ENCODE measurements around the gene TTLL6.

The TTLL6 gene

DNA sequence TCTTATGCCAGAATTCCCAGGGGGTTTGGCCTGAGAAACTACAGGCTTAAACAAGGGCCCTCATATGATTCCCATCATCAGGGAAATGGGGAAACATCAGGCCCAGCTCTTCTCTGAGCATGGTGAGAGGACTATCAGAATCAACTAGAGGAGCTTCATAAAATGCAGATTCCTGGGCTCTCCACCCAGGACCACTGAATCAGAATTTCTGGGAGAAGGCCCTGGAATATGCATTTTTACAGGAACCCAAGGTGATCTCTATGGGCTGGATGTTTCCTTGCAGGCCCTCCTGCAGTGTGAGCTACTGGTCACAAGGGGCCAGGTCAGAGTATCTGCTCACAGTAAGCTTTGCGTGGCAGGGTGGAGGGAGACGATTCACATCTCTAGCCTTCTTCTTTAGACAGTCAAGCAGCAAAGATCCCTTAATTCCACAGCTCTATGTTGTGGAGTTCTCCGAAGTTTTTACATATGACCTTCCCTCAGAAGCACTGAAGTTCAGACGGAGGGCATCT lies 49.7 kb downstream of the TTLL6 start:
- in situ Hi-C loops (cut with MboI; ENCODE audit: low sequenced_read_pairs): no loop called here

DNA sequence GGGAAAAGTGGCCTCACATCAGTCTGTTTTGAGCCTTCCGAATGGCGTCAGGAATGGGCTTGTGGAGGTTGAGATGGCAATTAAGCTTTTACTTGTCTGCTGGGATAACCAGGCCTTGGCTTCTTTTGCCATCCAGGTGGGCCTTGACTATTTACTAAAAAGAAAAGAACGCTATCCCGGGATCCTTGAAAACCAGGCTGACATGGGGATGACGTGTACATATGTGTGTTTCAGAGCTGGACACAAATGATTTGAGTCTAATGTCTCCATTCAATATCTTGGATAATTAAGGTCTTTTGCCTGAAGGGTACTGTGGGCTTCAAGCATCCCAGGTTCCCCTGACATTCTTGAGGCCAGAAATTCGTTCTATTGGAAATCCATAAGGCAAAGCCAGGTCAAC lies 55.9 kb downstream of the TTLL6 start:
- in situ Hi-C loops (cut with MboI; ENCODE audit: low sequenced_read_pairs): no loop called here

DNA sequence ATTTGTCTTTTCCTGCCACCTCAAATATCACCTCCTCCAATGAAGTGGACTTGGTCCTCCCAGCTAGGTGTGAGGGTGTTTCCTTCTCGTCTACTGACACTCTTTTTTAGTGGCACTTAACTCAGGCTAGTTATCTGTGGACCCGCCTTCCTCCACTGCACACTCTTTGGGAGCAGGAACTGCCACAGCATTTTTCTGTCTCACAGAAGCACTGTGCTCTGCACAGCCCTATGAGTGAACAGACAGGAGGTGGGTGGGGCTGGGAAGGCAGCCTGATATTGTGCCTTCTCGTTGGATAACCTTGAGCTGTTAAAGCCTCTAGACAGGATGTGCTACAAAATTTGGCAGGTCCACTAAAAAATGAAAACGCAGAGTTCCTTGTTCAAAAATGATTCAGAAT lies 56.6 kb downstream of the TTLL6 start:
- in situ Hi-C loops (cut with MboI; ENCODE audit: low sequenced_read_pairs): no loop called here

DNA sequence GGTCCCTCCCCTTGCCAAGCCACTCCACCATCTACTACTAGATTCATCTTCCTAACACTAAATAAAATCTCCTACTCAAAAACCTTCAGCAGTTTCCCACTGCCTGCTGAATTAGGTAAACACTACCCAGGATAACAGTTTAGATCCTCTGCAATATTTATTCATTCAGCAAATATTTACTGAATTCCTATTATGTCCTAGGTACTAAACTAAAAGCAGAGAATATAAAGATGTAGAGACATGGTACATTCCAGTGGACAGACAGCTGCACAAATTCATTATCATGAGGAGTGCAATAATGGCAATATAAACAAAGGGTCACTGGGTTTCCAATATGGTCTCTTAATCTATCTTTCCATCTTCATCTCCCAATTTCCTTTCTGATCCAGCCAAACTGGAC lies 57.7 kb downstream of the TTLL6 start:
- in situ Hi-C loops (cut with MboI; ENCODE audit: low sequenced_read_pairs): no loop called here

DNA sequence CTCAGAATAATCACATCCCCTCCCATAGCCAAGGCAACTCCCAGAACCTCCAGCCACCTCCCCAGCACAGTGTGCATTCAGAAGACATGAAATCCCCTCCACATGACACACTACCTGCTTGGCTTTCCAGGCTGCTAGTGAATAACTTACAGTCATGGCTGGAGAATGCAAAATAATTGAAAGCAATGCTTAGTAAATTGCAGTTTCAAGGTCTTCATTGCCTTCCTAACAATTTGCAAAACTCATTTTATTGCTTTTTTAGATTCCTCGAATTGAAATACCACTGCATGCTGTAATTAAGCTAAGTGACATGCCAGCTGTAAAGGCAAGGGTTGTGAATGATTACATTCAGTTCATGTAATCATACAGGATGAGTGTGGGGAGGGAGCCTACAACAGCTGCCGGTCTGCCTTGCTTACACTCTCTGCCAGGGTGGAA lies 59.5 kb downstream of the TTLL6 start:
- in situ Hi-C loops (cut with MboI; ENCODE audit: low sequenced_read_pairs): no loop called here

DNA sequence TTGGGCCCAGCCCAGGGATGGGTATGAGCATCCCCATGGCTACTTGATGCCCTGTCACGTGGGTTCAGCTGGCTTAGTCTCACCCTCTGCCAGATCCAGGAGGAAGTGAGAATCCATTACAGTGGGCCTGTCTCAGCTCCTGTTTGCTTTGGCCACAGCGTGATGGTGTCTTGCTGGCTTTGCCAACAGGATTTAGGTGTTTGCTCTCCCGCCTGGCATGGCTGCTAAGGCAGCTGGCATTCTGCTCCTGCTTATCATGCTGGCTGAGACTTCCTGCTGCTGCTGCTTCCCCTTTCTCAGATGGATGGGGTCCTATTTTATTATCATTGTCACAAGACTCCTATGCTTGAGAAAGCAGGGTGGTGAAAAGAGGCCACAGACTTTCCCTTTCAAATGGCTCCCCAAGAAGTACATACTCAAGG lies 60.2 kb downstream of the TTLL6 start:
- in situ Hi-C loops (cut with MboI; ENCODE audit: low sequenced_read_pairs): no loop called here

DNA sequence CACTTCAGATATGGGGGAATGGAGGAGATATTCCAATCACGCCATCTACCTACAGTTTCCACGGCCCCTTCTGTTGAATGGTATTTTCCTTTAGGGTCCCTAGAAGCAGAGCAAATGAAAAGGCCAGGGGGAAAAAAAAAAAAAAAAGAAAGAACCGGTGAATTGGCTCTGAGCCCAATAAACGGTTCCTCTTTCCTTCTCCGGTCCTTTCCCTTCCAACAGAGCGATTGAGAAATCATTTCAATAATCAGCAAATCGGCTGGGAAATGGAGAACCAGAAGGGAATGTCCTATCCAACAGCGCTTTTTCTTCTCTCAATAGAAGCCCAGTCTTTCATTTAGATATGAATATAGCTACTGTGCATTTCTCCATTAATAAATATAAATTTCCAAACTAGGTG lies 61.7 kb downstream of the TTLL6 start:
- in situ Hi-C loops (cut with MboI; ENCODE audit: low sequenced_read_pairs): no loop called here

DNA sequence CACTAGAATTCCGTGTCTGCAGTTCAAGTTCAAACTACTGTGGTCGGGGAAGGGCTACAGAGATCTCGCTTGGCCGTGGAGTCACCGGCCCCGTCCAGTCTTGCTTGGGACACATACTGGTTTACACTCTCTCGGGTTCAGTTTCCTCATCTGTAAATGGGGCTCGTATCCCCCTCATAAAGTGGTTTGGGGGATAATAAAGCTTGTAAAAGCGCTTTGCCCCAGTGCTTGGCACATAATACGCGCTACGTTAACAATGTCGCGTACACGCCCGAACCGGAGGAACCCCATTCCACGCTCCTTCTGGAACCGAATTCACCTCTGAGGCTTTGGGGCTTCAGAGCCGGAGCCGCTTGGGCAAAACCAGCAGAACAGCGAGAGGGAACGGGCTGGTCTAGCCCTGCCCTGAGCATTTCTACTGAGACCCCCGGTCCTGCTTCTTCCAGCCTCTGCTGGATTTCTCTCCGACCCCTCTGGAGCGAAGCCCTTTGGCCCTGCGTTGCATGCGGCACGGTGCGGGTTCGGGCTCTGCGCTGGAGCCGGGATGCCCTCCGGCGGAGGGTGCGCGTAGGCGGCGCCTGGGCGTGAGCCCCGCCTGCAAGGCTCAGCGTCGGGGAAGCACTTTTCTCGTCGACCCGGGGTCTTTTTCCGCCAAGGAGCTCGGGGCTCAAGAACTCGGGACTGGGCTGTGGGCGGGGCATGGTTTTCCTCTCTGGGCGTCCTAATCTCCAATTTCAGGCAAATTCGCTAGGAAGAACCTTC lies 62.3 kb downstream of the TTLL6 start:
- in situ Hi-C loops (cut with MboI; ENCODE audit: low sequenced_read_pairs): no loop called here

DNA sequence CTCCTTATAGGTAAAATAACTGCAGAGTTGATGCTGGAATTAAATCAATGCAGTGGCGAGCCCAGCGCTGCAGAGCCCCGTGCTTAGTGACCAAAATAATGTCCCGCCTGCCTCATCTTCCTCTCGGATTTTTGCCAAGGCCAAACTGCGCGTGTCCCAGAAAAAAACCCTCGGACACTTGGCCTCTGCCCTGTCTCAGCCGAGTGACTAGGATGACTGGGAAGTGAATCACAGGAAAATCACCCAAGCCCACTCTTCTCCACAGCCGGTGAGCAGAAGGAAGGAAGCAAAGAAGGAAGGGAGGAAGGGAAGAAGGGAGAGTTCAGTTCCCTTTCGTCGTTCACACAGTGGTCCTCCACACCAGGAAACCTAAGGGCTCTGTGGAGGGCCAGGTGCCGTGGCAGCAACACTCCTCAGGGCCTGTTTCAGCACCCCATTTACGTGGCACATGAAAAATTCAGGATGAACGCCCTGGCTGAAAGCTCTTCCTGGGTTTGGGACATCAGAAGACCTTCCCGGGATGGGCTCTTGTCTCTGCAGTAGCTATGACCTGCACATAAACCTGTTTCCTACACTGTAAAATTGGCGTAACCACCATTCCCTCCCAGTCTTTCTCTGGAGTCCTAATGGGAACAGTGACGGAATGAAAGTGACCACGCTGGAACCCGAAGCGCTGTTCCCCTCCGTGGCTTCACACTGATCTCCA lies 63.1 kb downstream of the TTLL6 start:
- in situ Hi-C loops (cut with MboI; ENCODE audit: low sequenced_read_pairs): no loop called here

DNA sequence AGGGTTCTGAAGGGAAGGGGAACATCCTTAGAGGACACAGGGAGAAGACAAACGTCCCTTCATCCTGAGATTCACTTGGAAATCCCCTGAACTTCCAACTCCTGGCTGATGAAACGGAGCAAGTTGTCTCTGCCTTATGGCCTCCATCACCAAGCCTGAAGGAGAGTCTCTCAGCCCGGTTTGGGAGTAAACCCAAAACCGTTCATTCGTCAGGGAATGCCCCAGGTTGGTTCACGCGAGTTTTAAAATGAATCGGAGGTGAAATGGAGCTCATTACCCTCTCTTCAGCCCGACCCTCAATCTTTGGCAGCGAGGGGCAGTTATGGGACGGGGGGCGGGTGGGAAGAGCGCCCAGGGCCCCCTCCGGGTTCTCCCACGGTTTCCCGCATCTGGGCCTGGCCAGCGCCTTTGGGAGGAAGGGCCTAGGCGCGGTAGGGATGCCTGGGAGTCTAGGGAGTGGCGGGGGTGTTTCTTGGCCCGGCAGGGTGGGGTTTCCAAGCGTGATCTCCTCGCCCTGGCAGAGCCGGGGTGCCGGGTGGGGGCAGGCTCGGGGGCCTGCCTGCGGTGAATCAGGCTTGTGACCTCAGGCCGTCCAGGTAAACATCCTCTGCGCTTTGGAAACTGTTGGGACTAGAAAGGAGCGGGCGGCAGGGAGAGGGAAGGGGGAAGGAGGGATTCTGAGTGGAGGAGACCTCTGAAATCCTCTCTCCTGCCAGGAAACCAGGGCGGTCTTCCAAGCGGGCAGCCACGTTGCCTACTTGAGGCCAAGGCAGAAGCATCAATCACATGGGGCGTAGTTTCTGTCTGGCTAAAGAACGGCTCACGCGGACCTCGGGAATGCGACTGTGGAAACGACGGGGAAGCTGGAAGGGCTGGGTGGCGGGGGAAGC lies 64.4 kb downstream of the TTLL6 start:
- in situ Hi-C loops (cut with MboI; ENCODE audit: low sequenced_read_pairs): no loop called here

DNA sequence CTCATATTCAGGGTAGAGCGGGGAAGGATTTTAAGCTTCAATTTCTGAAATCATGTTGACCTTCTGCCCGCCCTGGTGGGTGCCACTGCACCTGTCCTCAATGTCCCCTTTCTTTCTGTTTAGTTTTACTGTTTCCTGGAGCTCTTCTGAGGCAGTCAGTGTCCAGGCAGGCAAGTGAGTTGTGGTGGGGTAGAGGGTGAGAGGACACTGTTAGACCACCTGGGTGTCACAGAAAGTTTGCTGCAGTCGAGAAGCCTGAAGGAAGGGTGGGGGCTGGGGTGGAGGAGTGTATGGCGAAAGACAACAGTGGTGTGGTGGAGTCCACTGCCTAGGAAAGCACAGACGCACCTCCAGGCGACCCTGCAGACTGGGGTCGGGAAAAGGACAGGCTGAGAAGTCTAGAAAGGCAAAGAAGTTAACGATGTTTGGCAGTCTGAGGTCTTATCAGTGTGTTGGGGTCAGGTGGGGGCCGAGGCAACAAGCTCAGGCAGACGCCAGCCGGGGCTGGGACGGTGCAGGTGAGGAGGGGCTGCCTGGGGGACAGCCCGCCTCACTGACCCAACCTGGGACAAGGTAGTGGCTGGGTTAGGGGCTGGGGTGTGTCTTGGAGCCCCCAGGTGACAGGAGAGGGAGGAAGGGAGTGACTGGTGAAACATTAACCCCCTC lies 65.2 kb downstream of the TTLL6 start:
- in situ Hi-C loops (cut with MboI; ENCODE audit: low sequenced_read_pairs): no loop called here

DNA sequence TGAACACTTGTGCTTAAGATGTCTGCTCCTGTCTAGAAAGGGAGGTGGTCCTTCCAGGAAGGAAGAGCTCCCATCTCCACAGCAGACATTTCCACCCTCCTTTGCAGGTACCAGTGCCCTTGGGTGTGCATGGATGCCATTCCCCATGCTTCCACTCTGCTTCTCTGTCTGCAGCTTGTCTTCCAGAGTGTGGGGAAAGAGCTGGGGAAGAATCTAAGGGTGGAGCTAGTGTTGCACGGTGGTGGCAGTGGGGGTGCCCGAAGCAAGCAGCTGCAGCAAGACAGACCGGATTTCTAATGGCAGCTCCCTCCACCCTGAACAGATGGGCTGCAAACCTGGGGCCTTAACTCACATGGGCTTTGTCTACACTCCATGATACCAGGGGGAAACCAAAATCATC lies 65.9 kb downstream of the TTLL6 start:
- in situ Hi-C loops (cut with MboI; ENCODE audit: low sequenced_read_pairs): no loop called here

DNA sequence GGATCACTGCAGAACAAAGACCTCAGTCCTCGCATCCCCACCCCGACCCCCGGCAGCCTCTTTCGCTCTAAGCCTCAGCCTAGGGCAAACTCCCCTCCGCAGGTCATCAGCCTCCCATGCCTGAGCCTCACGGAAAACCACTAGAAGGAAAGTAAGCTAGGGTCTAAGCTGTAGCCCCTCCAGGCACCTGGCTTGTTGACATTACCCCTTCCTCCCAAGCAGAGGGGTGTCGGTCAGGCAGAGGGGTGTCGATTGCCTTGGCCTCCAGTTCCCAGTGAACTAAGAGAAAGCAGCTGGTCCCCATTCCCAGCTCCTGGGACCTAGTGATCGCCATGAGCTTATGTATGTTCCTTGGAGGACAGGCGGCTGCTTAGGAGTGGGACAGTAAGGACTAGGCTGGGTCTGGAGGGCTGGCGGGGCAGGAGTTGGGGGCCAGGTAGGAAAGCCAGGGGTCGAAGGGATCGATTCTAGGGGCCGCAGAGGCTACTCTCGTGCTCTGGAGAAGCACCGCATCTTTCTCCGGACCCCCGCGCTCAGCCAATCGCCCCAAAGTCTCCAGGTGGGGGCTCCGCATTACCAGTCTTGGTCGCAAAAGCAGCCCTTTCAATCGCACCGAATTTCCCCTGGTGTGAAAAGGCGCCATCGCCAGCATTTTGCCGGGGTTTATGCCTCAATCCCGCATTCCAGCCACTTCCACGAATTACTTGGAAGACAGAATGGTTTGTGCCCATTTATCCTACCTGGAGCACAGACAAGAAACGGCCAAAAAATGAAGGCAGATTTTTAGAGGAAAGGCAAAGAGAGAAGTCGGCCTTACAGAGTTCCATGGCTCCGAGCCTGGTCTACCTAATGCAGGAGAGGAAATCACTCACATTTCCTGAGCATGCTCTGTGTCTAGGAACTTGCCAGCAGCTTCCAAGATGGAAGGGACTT lies 67.1 kb downstream of the TTLL6 start:
- in situ Hi-C loops (cut with MboI; ENCODE audit: low sequenced_read_pairs): no loop called here

DNA sequence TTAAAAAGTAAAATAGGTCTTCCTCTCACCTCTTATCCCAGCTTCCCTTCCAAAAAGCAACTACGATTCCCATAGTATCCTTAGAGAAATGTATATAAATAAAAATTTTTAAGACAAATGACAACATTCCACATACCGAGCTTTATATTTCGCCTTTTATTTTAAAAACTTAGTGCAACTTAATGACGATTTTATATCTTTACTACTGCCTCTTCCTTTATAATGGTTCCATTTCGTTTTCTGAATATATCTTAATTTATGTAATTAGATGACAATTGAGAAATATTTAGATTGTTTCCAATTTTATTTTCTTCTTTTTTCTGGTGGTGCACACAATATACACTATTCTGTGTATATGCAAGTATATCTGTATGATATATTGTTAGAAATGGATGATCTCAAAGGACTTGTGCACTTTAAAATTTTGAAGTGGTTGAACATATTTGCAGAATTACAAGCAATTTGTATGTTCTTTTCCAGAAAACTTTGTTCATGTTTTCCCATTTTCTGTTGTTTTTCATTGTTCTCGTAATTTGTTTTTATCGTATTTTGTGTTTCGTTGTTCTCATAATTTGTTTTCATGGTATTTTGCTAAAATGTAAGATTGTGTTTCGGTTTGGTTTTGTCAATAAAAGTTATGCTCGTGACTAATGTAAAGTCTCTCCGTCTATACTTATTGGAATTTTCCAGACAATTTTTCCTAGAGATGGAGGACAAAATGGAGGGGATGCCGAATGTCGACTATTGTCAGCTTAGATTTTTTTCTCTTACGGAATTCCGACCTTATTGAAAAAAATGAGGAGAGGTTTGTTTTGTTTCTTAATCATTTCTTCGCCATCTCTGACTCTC lies 68.1 kb downstream of the TTLL6 start:
- in situ Hi-C loops (cut with MboI; ENCODE audit: low sequenced_read_pairs): no loop called here

DNA sequence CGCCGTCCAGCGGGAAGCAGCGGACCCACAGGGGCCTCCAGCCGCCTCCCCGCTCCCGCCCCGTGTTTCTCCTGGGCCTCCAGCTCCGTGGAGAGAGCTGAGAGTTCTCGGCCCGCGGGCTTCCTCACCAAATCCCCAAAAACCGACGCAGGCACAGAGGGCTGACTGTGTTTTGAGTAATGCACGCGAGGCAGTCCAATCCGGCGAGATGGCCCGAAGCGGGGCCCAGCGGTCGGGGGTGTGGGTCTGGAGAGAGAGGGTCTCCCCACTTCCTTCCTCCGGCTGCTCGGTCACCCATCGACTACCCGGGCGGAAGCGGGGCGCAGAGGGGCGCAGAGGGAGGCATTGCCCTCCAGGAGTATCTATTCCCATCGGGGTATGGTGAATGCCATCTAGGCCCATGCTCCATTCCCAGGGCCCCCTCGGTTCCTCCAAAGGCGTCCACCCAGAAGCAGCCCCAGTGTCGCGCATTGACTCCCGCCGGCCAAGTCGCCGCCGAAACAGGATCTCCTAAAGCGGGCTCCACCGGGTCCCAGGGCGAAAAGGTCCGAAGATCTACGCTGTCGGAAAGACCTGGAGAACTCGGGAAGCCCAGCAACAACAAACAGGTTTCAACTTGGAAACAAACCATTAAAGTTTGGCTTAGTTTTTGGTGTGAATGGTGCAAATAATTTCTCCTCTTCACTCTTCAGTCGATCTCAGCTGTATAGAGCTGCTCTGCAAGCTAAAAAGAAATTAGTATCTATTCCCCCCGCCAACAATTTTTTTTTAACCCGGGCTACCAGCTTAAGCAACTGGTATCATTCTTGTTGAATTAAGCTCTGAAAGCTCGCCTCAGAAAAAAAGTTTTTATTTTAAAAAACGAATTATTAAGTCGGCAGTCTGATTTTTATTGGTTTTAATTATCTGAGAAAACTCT lies 69.3 kb downstream of the TTLL6 start:
- in situ Hi-C loops (cut with MboI; ENCODE audit: low sequenced_read_pairs): no loop called here

DNA sequence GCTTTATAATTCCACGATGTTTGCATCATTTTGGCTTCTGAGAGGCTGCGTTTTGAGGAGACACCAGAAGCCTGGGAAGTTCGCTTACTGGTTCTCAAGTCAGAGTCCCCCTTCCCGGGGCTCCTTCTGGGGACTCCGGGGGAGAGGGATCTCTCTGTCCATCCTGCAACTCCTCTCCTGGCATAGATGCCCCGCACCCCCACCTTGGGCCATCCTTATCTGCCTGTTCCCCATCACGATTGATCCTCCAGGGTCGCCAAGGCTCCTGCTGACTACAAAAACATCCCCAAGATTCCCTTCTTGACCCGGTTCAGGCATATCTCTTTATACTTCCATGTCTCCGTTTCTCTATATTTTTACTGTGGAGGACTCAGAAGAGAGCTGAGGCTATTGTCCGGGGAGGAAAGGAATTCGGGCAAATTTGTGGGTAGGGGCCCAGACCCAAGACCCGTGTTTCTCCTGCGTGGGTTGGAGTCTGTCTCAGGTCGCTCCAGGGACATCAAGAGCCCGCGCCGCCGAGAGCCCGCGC lies 70.0 kb downstream of the TTLL6 start:
- in situ Hi-C loops (cut with MboI; ENCODE audit: low sequenced_read_pairs): no loop called here

Measured in HL-60/S4 treated with phorbol 12-myristate 13-acetate at 8.2 ng/mL for 4 days and 3 days (cell line).